Ishikawa (cell line): ENCODE results near the gene FGF14.

Experiments
- CEBPB ChIP-seq: IDR thresholded peaks from 2 replicates; pipeline ENCODE4 v1.6.1; 2012
- EGR1 ChIP-seq: IDR thresholded peaks from 2 replicates; pipeline ENCODE4 v1.6.1; 2012
- RAD21 ChIP-seq: IDR thresholded peaks from 2 replicates; pipeline ENCODE4 v1.6.1; 2012; ENCODE audit warnings: low read depth
- REST ChIP-seq: IDR thresholded peaks from 2 replicates; pipeline ENCODE4 v1.6.1; 2012; ENCODE audit warnings: low read depth, mild to moderate bottlenecking
- TAF1 ChIP-seq: IDR thresholded peaks from 2 replicates; pipeline ENCODE4 v1.6.1; 2012; ENCODE audit warnings: low read depth, mild to moderate bottlenecking
- TCF12 ChIP-seq: IDR thresholded peaks from 2 replicates; pipeline ENCODE4 v1.6.1; 2012; ENCODE audit warnings: low read depth

- TF ChIP-seq TCF12 (no peak), CEBPB (no peak), RAD21 (no peak), TAF1 (no peak), REST (no peak), EGR1 (no peak)
Measured at GRCh38 chr13:102346769-102347168, 55.1 kb downstream of the FGF14 start.
